ENCODE results near the gene USP6. TPM values are rescaled to one million over a fixed set of nuclear protein-coding genes. Genes with fewer than 3 reads are reported as not detected.
"Not testable (repeated sequence)": the region's sequence is repeated elsewhere in the genome, so short reads cannot be mapped to it uniquely, and the experiment has no call there.

USP6 gene
- under 1 TPM in 2 of 6 experiments, not detected in 4; 0.02 to 0.07 TPM for total RNA-seq
- long read RNA-seq: 0 reads

DNA sequence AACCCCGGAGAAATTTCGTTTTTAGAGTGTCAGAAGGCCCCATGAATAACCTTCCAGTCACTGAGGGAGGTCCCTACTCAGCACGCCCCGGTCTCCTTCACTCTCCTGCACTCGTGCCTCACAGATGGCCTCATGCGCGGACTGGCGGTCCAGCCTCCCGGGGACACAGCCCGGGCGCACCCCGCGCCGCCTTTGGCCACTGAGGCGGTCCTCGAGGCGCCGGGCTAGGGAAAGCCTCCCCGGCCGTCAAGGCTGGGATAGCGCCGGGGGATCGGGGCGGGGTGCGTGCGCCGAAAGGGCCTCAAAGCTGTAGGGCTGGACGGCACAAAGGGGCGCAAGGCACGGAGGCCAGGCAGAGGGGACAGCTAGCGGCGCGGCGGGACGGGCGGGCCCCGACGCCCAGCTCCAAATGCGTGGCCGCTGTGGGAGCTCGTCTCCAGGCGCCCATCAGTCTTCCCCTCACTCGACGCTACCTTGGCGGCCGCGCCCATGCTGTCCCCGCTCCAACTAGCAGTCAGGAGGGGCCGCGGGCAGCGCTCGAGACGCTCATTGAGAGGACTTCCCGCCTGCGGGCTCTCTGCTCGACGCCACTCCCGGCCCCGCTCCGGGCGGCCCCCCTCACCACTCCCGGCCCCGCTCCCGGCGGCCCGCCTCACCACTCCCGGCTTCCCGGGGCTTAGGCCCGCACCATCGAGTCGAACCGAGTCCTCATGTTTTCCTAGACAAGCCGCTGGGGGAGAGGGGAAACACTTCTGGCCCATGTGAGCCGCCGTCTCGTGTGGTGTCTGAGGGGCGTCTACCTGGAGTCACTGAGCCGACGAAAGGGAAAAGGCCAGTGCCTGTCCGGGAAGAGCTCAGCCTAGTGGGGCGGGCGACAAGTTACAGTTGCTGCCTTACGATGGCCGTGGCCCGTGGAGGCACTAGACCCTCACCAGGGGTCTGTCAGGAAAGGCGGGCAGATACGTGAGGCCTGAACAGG lies at the start of gene USP6:
Gene USP6, plus strand, starts transcription at position 360 of the 979 bp plus-strand sequence. CDS start 14,336 bp downstream, outside the sequence.
- intact Hi-C loops (cut with DNase I): no loop called here

DNA sequence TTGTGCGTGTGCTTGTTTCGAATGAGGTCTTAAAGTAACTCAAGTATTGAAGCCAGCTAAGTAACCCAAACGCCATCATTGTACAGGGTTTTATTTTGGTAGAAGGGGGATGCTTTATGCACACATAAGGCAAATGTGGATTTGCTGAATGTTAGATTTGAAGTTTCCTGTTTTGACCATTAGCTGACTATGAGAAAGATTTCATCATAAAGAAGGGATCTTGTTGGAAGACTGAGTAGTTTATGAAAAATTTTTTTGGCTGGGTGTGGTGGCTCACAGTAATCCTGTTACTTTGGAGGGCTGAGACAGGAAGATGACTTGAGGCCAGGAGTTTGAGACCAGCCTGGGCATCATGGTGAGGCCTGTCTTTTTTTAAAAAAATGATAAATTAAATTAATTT lies 47.6 kb upstream of the USP6 start:
- intact Hi-C loops (cut with DNase I): loop anchor here in 1 of 2 donors (10.0 kb wide), 1 partner anchor 83 kb away; the partner anchor contains the start of gene CAMTA2
- TF ChIP-seq POLR2A (IDR thresholded peaks at IDR 0.05): no peak
- TF ChIP-seq, protein P1, sequence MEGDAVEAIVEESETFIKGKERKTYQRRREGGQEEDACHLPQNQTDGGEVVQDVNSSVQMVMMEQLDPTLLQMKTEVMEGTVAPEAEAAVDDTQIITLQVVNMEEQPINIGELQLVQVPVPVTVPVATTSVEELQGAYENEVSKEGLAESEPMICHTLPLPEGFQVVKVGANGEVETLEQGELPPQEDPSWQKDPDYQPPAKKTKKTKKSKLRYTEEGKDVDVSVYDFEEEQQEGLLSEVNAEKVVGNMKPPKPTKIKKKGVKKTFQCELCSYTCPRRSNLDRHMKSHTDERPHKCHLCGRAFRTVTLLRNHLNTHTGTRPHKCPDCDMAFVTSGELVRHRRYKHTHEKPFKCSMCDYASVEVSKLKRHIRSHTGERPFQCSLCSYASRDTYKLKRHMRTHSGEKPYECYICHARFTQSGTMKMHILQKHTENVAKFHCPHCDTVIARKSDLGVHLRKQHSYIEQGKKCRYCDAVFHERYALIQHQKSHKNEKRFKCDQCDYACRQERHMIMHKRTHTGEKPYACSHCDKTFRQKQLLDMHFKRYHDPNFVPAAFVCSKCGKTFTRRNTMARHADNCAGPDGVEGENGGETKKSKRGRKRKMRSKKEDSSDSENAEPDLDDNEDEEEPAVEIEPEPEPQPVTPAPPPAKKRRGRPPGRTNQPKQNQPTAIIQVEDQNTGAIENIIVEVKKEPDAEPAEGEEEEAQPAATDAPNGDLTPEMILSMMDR (IDR thresholded peaks at IDR 0.05): no peak
- no peak overlapping the region for H3K27ac ChIP-seq
- no peaks in the 10 kb centered on the region for H3K4me1 ChIP-seq
- 86% methylated on average over 3 of the region's 3 CpGs for WGBS (ENCODE audit: insufficient coverage, low coverage, low lambda C conversion rate, missing lambda C conversion rate)
- DNase-seq: no peak
- no peak overlapping the region for H3K4me3 ChIP-seq
- H3K27me3 ChIP-seq: no peaks in the 10 kb centered on the region
- no peak for ATAC-seq
- H3K9me3 ChIP-seq: no peaks in the 10 kb centered on the region
- H3K36me3 ChIP-seq: no peaks in the 10 kb centered on the region

More for the DNA sequence above, at the start of gene USP6:
- Histone ChIP-seq H3K4me3 (no peak within 1 kb of the TSS), H3K27me3 (peaks cover 5 to 9% of the 10 kb centered on the region in 2 donors), H3K27ac (no peak within 1 kb of the TSS), H3K36me3 (no peaks in the 10 kb centered on the region), H3K9me3 (no peaks in the 10 kb centered on the region), H3K4me1 (peaks cover 0 to 2% (median under 1%) of the 10 kb centered on the region in 4 donors)
- peak in 1 of 3 donors; percentile 39 for DNase-seq
- 47% methylated on average over 23 of the region's 87 CpGs for WGBS (ENCODE audit: insufficient coverage, low coverage, low lambda C conversion rate, missing lambda C conversion rate)
- TF ChIP-seq, protein P1 (IDR thresholded peaks at IDR 0.05): no peak
- TF ChIP-seq POLR2A (IDR thresholded peaks at IDR 0.05): no peak
- no peak for ATAC-seq

GRCh38 chr17:5069724-5070123 lies 46.1 kb upstream of the USP6 start:
- TF ChIP-seq, protein P1 (IDR thresholded peaks at IDR 0.05): no peak
- TF ChIP-seq POLR2A (IDR thresholded peaks at IDR 0.05): no peak

GRCh38 chr17:5075472-5075871 lies 40.4 kb upstream of the USP6 start:
- intact Hi-C loops (cut with DNase I); H3K9me3 ChIP-seq; H3K27me3 ChIP-seq; ATAC-seq; DNase-seq; H3K4me1 ChIP-seq; H3K36me3 ChIP-seq; H3K4me3 ChIP-seq; H3K27ac ChIP-seq: not testable (repeated sequence)
- 94% methylated on average over 4 of the region's 5 CpGs for WGBS (ENCODE audit: insufficient coverage, low coverage, low lambda C conversion rate, missing lambda C conversion rate)

More at GRCh38 chr17:5069724-5070123, 46.1 kb upstream of the USP6 start:
- DNase-seq: no peak
- no peak overlapping the region for H3K4me3 ChIP-seq
- 80% methylated on average over 4 of the region's 4 CpGs for WGBS (ENCODE audit: insufficient coverage, low coverage, low lambda C conversion rate, missing lambda C conversion rate)
- H3K4me1 ChIP-seq: no peaks in the 10 kb centered on the region
- no peaks in the 10 kb centered on the region for H3K9me3 ChIP-seq
- no peak for ATAC-seq
- H3K36me3 ChIP-seq: no peaks in the 10 kb centered on the region
- H3K27me3 ChIP-seq: no peaks in the 10 kb centered on the region
- intact Hi-C loops (cut with DNase I): loop anchor here in 1 of 2 donors (10.0 kb wide), 1 partner anchor 85 kb away; the partner anchor contains the start of gene CAMTA2
- no peak overlapping the region for H3K27ac ChIP-seq

- peak overlapping the region in 1 of 3 donors; percentile 61 for H3K4me3 ChIP-seq
- H3K36me3 ChIP-seq; H3K27me3 ChIP-seq; intact Hi-C loops (cut with DNase I); H3K4me1 ChIP-seq; H3K9me3 ChIP-seq; DNase-seq; ATAC-seq; H3K27ac ChIP-seq: not testable (repeated sequence)
- WGBS (ENCODE audit: insufficient coverage, low coverage, low lambda C conversion rate, missing lambda C conversion rate): 94% methylated on average over 24 of the region's 24 CpGs
Measured at GRCh38 chr17:5077275-5077674, 38.6 kb upstream of the USP6 start.

Measured in right lobe of liver (tissue), 6 donors.